ACHN (cell line): ENCODE data around the gene CD81.
"Not testable (repeated sequence)": the region's sequence is repeated elsewhere in the genome, so short reads cannot be mapped to it uniquely, and the experiment has no call there.

Source experiments
- DNase-seq: peaks from one replicate; pipeline ENCODE4 v3.0.0-alpha.2; 2015
- in situ Hi-C: cut with HindIII; loops from 2 replicates; pipeline ENCODE4 v1.10.0; 2017; ENCODE audit warnings: low sequenced_read_pairs, low pct_ligation_motif_present, low pct_unique_long_range_greater_than_20kb

Gene CD81, protein sequence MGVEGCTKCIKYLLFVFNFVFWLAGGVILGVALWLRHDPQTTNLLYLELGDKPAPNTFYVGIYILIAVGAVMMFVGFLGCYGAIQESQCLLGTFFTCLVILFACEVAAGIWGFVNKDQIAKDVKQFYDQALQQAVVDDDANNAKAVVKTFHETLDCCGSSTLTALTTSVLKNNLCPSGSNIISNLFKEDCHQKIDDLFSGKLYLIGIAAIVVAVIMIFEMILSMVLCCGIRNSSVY

DNA sequence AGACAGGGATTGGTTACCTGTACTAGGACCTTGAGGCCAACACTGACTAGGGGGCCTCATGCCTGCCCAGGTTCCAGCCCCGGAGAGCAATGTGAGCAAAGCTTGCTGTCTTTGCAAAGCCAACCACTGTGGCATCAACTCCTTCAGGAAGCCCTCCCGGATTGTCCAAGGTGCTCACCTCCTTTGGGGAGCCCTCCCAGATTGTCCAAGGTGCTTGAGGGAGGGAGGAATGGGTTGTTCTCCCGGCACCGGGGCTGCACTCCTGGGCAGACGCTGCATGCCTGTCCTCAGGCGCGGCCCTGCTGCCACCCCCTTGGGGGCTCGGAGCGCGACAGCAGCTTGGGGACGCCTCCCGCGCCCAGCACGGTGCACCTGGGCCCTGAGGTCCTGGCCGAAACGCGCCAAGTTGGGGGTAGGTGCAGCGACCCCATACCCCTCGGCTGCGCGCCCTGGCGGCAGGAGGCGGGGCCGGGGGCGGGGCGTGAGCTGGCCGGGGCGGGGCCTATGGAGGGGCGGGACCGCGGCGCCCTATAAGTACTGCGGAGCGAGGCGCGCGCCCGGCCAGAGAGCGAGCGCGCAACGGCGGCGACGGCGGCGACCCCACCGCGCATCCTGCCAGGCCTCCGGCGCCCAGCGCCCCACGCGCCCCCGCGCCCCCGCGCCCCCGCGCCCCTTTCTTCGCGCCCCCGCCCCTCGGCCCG lies at the start of gene CD81:
Gene CD81 (plus strand): TSS at position 560 of the 701 bp plus-strand sequence. CDS start 240 bp downstream, outside the sequence.
- in situ Hi-C loops = no loop called here
- peak; percentile 25 for DNase-seq

DNA sequence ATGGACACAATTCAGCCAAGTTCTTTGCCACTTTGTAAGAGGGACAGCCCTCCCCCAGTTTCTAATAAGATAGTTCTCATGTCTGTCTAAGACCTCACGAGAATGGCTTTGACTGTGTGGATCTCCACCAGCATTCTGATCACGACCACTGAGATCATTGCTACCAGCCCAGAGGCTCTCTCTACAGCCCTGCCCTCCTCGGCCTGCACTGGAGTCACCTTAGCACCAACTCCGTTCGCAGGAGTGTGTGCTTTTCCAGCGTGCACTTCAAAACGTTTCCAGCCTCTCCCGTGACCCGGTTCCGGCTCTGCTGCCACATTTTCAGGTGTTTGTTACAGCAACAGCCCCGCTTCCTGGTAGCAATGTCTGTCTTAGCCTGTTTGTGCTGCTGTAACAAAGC lies 49.1 kb upstream of the CD81 start:
- in situ Hi-C loops = no loop called here
- no peak for DNase-seq

DNA sequence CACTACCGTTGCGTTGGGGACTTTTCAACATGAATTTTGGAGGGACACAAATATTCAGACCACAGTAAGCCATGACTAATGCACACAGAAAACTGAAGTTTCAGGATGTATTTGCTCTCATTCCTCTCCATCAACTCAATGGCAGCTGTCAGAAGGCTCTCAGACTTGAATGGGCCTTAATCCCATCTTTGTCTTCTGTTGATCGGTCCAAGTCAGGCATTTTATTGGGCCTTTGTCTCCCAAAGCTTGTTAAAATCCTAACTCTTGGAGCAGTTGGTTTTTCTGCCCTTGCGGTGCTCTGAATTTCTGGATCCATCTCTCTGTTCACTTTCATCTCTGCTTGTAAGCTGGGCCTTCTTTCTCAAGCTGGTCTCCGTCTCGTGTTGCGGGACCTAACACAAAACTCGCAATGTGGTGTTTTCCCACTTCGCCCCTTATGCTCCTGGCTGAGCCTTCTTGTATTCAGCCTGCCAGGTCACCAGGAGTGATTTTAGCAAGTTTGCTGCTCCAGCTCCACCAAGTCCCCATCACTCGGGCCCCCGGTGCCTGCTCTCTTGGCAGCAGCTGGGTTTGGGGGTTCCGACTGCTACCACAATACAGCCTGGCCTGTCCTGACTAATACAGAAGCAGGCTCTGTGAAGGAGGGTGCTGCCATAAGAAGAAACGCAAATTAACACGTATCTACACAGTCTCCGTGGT lies 48.3 kb upstream of the CD81 start:
- in situ Hi-C loops = no loop called here
- DNase-seq = no peak

- in situ Hi-C loops = no loop called here
- DNase-seq = no peak
Measured at GRCh38 chr11:2329551-2329950, 47.6 kb upstream of the CD81 start.

DNA sequence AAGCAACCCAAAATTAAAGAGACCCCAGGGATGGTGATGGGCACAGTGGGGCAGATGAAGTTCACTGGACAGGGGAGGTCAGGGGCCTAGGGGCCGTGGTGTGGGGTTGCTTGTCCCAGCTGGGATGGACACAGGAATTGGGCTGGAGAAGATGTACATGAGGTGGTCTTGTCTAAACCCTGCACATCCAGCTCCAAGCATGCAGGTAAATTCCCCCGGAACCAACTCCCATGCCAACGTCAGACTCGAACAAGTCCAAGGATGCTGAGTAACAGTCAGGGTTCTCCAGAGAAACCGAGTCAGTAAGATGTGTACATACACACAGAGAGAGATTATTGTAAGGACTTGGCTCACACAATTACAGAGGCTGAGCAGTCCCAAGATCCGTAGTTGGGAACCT lies 46.4 kb upstream of the CD81 start:
- in situ Hi-C loops = no loop called here
- no peak for DNase-seq

GRCh38 chr11:2331404-2331803 lies 45.7 kb upstream of the CD81 start:
- in situ Hi-C loops = no loop called here
- DNase-seq = no peak

GRCh38 chr11:2332569-2332968 lies 44.5 kb upstream of the CD81 start:
- in situ Hi-C loops, DNase-seq: not testable (repeated sequence)

DNA sequence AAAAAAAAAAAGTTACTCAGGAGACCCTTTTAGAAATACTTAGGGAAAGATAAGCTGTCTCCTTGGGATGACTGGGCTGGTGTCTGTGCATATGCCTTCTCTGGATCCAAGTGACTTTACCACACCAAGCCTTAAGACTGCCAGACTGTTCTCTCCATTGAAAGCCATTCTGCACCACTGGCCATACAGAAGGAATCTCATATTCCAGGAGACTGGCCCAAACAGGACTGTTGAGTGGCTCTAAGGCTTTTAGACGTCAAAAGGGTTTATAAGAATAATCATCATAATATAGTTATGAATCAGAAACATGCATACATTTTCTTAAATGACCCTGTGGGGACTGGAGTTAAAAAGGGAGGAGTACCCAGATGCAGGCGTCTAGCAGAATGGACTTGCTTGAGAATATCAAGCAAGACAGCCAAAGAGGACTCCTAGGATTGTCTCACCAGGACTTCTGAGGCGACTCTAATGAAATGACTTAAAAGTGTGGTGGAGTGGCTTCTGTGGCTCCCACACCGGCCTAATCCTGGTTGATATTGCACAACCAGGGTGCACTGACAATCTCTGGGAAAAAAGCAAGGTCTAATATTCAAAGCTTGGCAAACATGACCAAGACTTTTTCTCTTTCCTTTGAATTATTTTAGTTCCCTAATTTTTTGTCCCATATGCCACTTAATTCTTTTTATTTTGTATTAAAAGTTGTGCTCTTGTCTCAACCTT lies 43.5 kb upstream of the CD81 start:
- in situ Hi-C loops, DNase-seq: not testable (repeated sequence)

- in situ Hi-C loops, DNase-seq: not testable (repeated sequence)
Measured at GRCh38 chr11:2335286-2335685, 41.8 kb upstream of the CD81 start.

DNA sequence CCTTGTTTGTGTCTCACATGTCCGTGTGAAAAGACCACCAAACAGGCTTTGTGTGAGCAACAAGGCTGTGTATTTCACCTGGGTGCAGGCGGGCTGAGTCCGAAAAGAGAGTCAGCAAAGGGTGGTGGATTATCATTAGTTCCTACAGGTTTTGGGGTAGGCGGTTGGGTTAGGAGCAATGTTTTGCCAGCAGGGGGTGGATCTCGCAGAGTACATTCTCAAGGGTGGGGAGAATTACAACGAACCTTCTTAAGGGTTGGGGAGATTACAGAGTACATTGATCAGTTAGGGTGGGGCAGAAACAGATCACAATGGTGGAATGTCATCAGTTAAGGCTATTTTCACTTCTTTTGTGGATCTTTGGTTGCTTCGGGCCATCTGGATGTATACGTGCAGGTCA lies 38.4 kb upstream of the CD81 start:
- DNase-seq, in situ Hi-C loops: not testable (repeated sequence)

DNA sequence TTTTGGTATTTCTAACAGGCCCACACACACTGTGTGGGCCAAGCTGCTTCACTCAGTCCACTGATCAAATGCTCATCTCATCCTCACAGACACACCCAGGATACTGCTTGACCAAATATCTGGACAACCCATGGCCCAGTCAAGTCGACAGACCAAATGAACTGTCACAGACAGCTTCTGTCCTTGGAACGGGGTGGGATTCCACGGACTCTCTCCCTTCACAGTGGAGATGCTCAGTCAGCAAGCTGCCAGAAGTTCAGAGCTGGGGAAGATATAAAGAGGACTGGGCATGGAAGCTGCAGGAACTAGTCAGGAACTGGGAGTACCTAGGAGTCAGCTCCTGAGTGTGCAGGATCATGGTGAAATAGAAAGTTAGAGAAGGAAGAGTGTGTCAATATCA lies 34.6 kb upstream of the CD81 start:
- in situ Hi-C loops = no loop called here
- DNase-seq = no peak

DNA sequence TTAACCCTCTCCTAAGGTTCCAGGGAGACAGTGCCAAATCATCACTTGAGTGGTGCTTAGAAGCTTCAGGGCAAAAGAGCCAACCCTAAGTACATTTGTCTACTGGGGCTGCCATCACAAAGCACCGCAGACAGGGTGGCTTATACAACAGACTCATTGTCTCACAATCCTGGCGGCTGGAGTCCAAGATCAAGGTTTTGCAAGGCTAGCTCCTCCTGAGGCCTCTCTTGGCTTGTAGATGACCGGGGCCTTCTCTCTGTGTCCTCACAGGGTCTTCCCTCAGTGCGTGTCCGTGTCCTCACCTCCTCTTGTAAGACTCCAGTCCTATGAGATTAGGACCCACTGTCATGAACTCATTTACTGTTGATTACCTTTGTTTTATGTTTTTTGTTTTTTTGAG lies 34.1 kb upstream of the CD81 start:
- no peak for DNase-seq
- in situ Hi-C loops = no loop called here

GRCh38 chr11:2343502-2343901 lies 33.6 kb upstream of the CD81 start:
- DNase-seq = no peak
- in situ Hi-C loops = no loop called here

DNA sequence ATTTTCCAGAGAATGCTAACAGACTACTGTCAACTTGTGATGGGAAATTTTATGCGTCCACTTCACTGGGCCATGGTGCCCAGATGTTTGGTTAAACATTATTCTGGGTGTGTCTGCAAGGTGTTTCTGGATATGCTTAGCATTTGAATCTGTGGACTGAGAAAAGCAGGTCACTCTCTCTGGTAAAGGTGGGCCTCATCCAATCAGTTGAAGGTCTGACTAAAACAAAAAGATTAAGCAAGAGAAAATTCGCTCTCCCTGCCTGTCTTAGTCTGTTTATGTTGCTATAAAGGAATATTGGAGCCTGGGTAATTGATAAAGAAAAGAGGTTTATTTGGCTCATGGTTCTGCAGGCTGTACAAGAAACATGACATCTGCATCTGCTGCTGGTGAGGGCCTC lies 32.1 kb upstream of the CD81 start:
- in situ Hi-C loops = no loop called here
- DNase-seq = no peak

DNA sequence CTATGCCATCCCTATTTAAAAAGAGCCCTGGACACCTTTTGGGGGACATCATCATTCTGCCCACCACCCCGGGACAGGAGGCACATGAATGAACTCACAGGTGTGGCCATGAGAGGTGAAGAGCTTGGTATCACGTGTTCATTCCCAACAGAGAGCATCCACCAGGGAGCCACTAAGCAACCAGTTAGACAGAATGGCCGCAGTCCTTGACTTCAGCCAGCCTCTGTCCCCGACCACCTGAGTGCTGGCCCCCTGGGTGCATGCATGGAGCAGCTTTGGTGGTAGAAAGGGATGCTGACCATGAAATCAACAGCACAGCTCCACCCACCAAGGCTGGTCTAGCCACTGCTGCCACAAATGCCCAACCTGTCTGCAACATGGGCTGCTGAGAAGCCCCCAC lies 31.1 kb upstream of the CD81 start:
- in situ Hi-C loops = no loop called here
- DNase-seq = no peak

- DNase-seq = no peak
Measured at GRCh38 chr11:2346586-2347307, 30.4 kb upstream of the CD81 start.

GRCh38 chr11:2347308-2347830 lies 29.7 kb upstream of the CD81 start:
- in situ Hi-C loops = no loop called here

More at GRCh38 chr11:2346586-2347307, 30.4 kb upstream of the CD81 start:
- in situ Hi-C loops = no loop called here

DNA sequence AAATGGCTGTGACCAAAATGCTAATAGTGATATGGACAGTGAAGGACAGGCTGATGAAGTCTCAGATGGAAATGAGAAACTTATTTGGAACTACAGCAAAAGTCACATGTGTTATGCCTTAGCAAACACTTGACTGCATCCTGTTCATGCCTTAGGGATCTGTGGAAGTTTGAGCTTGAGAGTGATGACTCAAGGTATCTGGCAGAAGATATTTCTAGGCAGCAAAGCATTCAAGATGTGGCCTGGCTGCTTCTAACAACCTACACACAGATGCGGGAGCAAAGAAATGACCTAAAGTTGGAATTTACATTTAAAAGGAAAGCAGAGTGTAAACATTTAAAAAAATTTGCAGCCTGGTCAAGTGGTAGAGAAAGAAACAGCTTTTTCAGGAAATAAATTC lies 28.1 kb upstream of the CD81 start:
- in situ Hi-C loops = no loop called here
- no peak for DNase-seq

More at GRCh38 chr11:2347308-2347830, 29.7 kb upstream of the CD81 start:
- DNase-seq = no peak
